DMS79 (cell line): Measurements from ENCODE around the gene UBE2J2.
A peak's percentile ranks its signal among the peaks of the same experiment; 100 is the strongest.

Experiments
- DNase-seq: peaks from one replicate; lab custom pipeline; 2025; lab: John Stamatoyannopoulos, UW

The UBE2J2 gene

DNA sequence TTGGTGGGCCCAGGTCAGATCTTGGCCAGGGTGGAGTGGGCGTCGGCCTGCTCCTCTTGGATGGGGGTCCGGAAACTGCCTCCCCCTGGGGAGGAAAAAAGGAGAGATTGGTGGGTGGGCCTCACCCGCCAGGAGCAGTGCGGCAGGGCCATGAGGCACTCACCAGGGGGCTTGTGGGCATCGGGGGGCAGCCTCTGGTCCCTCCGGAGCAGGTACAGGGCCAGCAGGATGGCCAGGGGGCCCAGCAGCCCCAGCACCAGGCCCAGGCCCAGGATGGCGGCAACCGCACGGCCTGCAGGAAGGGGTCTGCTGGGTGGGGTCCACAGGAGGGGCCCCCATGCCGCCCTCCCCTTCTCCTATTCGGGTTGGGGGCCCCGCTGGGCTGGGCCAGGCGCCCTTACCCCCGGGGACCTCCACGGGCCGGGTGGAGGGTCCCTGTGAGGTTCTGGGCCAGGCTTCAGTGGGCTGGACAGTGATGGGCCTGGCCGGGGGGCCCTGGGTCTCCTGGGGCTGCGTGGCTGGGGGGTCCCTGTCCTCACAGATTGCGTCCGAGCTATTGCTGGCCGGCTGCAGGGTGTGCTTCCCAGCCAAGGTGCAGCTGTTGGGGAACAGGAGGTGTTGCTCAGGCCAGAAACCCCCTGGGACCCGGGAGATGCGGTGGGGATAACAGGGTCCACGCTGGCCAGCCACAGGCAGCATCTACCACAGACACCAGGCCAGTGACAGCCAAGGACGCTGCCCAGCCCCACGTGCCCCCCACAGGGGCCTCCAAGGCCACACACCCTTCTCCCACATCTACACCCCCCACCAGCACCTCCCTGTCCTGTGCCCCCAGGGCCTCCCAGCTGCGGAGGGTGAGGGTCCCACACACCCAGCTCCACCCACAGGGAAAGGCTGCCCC is 61.9 kb downstream of the UBE2J2 start:
- no peak for DNase-seq

DNA sequence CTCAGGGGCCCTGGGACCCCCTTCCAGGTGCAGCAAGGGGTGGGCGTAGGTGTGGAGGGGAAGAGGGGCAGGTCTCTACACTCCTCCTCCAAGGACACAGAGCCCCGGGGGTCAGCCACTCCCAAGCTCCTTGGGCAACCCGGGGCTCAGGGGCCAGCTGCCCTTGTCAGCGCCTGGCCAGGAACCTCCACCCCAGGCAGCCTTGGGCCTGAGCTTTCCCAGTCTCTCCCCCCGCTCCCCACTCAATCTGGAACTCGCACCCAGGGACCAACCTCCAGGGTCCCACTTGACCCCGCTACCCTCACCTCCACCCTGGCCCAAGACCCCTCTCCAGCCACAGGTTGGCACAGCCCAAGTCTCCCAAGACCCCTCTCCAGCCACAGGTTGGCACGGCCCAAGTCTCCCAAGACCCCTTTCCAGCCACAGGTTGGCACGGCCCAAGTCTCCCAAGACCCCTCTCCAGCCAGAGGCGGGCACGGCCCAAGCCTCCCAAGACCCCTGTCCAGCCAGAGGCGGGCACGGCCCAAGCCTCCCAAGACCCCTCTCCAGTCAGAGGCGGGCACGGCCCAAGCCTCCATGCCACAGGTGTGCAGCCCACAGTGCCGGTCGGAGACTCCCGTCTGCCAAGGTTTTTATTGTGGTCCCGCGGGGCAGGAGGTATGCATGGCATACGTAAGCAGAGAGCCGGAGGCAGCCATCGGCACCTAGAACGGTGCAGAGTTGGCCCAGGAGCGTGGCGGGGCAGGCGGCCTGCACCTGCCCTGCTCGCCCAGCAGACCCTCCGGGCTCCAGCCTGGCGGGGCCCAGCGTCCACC is 62.7 kb downstream of the UBE2J2 start:
- DNase-seq = no peak

DNA sequence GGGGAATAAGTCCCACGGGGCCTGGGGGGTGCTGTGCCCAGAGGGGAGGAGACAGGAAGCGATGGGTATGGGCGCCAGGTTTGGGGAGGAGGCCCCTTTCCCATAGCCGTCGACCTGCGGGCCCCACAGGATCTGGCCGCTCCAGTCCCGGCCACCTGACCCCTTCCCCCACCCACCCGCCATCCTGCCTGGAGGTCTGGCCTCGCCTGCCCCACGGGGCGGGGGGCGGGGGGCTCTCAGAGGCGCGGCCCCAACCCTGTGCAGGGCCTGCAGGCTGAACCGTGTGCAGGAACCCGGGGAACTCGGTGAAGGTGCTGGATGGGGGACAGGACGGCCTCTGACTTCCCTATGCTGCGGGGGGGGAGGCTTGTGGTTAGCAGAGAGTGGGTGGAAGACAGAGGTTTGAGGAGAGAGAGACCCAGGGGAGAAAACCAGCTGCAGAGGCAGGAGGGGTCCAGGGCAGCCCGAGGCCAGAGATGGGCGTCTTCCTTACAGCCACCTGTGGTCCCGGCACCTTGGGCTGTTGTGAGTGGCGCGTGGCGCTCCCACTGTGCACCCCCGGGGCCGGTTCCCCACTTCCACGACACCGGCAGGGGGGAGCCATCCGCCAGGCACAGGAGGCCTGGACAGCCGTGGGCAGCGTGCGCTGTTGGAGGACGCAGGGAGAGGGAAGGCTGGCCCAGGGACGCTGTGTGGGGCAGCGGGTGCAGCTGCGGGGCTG is 64.8 kb downstream of the UBE2J2 start:
- DNase-seq = no peak

DNA sequence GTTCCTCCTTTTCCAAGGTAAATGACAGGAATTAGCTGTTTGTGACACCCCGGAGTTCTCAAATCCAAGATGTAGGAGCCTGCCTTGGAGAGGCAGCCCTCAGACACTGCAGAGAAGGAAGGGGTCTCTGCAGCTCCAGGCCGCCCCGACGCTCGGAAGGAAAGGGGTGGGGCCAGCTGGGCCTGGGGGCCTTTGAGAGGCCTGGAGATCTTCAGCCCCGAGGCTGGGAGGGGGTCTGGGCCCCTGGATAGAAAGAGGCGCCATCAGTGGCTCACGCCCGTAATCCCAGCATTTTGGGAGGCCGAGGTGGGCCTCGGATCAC is 66.1 kb downstream of the UBE2J2 start:
- DNase-seq = no peak

DNA sequence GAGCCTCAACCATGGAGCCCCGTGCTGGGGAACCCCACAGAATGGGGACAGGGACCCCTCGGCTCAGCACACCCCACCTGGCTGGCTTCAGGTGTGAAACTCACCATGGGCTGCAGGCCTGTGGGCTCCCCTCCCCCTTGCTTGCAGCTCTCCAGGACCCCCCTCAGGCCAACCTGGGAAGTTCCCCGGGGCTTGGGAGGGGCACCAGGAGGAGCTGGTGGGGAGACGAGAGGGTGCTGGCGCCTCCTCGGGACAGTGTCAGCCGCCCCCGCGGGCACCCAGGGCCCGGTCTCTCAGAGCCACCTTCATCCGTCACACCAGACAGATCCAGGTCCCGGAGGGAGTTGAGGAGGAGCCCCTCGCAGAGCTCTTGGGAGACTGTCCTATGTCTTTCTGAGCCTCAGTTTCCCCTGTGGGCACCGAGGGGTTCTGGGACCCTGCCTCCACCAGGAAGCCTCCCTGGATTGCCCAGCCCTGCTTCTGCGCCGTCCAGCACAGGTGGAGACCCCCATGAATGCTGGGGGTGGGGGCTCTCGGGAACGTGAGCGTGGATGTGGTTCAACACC is 66.6 kb downstream of the UBE2J2 start:
- DNase-seq = no peak

DNA sequence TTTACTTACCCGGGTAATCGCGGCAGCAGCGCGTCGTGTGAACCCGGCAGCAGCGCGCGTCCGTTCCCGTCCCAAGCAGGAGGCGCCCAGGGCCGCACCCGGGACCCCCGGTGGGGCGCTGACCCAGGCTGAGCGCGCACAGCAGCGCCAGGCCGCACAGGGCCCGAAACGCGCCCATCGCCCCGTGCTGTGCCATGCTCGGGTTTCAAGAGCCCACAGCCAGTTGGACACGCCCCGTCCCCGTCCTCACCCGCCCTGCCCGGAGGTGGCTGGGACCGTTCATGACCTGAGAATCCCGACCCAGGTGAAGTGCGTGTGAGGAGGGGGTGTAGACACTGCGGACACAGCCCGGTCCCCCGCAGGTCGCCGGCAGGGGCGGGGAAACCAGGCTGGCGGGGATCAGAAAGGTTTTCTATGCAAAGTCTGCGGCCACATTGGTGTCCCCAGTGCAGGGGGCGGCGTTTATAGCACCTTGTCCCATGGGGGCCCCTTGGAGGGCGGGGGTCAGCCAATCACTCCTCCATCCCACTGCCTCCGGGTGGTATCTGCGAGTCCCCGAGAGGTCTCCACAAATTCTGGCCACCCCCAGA is 67.2 kb downstream of the UBE2J2 start, which contains the start of gene TNFRSF18:
Gene TNFRSF18 (minus strand): TSS at position 217 of the 590 bp plus-strand sequence. CDS start 21 bp downstream, at position 196.
- peak; percentile 36 for DNase-seq

DNA sequence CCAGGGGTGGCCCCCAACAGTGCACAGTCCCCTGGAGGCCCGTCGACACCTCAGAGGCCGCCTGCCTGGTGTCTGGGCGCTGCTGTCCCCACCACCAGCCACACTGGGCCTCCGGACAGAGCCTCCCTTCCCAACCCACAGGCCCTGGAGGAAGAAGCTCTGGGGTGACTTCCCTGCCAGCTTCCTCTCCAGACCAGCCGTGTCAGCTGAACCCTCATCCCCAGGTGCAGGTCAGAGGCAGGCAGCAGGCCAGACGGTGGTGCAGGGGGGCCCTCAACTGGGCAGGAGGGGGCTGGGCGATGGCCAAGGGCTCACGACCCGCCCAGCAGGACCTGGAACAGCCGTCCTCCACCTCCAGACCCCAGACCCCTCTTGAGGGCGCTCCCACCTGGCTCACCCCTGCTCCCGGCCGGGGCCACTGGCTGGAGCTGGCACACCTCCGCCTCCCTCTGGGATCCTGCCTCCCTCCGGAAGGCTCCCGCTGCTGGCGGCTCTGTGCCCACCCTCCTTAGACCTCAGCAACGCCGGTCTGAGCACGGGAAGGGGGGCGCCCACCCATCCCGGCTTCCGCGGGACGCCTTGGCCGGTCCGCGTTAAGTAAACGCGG is 67.8 kb downstream of the UBE2J2 start:
- no peak for DNase-seq

DNA sequence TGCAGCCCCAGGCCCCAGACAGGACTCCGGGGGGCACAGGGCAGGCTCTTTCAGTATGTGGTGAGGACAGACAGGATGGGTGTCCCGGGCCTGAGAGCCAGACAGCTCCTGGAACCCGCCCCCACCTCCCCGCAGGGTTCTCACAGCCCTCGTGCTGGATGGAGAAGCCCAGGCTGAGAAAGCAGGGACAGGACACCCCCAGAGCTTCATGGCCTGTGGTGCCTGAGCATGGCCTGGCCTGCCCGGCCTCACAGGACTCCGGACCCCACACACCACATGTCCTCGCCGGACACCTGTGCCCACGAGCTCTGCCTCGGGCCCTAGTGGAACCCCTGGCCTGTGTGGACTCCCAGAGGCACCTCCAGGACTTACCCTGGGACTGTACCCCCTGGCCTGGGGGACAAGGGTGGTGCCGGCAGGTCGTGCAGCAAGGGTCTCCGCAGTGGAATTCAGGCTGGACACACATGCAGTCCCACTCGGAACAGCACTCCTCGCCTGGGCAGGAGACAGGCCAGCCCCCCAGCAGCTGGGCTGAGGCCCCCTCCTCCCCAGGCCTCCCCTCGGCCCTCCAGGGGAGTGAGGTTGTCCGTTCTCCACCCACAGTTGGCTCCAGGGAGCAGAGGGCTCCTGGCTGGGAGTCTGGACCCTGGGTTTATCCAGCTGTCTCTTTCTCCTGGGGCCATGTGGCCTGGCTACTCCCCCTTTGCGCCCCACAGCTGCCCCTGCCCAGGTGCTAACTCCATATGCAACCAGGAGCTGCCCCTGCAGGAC is 68.5 kb downstream of the UBE2J2 start:
- no peak for DNase-seq

DNA sequence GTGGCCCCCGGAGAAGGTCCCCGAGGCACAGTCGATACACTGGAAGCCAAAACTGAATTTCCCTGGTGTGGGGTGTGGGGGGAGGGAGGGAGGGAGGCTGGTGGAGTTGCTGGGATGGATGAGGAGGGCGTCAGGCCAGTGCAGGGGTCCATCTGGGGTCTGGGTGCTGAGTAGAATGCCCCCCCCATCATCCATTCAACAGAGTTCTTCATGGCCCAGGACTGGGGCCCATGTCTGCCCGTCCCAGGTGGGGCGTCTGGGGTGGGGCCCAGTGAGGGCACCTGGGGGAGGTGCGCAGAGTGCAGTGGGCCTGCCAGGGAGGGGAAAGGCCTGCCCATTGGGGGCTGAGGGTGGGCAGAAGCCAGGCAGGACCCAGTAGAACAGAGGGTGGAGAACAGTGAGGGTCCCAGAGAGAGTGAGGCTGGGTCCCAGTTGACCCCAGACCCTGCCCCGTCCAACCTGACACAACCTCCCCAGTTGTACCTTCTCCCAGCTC is 69.2 kb downstream of the UBE2J2 start:
- no peak for DNase-seq
